ENCODE results near the gene DLGAP5. TPM values are rescaled to one million over a fixed set of nuclear protein-coding genes. Genes with fewer than 3 reads are reported as not detected.

Gene DLGAP5
- total and polyA plus RNA-seq, 4 donors: 8.7 to 14.4 (median 11.5) TPM

DNA sequence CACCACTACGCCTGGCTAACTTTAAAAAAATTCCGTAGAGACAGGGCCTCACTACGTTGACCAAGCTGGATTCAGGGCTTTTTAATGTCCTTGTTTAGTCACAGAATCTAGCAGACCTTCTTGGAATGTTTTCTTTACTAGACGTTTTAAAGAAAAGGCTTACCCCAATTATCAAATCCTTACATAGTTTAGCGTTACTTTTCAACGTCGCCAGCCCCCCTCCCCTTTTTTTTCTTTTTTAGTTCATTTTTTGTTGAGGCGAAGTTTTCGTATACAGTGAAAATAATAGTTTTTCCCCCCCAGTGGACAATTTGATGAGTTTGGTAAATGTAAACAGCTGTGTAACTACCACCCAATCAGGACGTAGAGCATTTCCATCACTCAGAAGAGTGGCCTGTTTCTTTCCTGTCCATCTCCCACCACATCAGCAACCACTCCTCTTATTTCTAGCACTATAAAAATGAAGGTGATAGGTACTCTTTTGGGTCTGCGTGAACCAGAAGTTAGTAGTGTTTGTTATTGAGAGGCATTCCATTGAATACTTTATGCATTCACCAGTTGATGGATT, 753 bp upstream of the DLGAP5 start:
- no peak for DNase-seq (ENCODE audit: low read depth in 4 of 6, low spot score in 6 of 6)
- WGBS (ENCODE audit: insufficient coverage): 52% methylated on average over 3 of the region's 11 CpGs
- H3K9me3 ChIP-seq (ENCODE audit: control insufficient read depth, insufficient read depth, low read length): no peaks in the 10 kb centered on the region
- peak overlapping the region; percentile 78 for H3K27ac ChIP-seq (ENCODE audit: low read depth, low read length)
- H3K4me3 ChIP-seq (ENCODE audit: low read depth, low read length): peak overlapping the region; percentile 59
- H3K36me3 ChIP-seq (ENCODE audit: control insufficient read depth, insufficient read depth, low read length): no peaks in the 10 kb centered on the region
- peaks cover 13% of the 10 kb centered on the region for H3K4me1 ChIP-seq (ENCODE audit: control insufficient read depth, insufficient read depth, low read length)
- H3K27me3 ChIP-seq (ENCODE audit: control insufficient read depth, insufficient read depth, low read length): no peaks in the 10 kb centered on the region

GRCh38 chr14:55190906-55191202, 531 bp downstream of the DLGAP5 start:
- Histone ChIP-seq H3K4me1 (ENCODE audit: control insufficient read depth, insufficient read depth, low read length) (peaks cover 13% of the 10 kb centered on the region), H3K27me3 (ENCODE audit: control insufficient read depth, insufficient read depth, low read length) (no peaks in the 10 kb centered on the region), H3K36me3 (ENCODE audit: control insufficient read depth, insufficient read depth, low read length) (no peaks in the 10 kb centered on the region), H3K9me3 (ENCODE audit: control insufficient read depth, insufficient read depth, low read length) (no peaks in the 10 kb centered on the region), H3K4me3 (ENCODE audit: low read depth, low read length) (peak overlapping the region; percentile 59), H3K27ac (ENCODE audit: low read depth, low read length) (no peak overlapping the region)
- DNase-seq (ENCODE audit: low read depth in 4 of 6, low spot score in 6 of 6): no peak
- WGBS (ENCODE audit: insufficient coverage): 0% methylated on average over 5 of the region's 8 CpGs

DNA sequence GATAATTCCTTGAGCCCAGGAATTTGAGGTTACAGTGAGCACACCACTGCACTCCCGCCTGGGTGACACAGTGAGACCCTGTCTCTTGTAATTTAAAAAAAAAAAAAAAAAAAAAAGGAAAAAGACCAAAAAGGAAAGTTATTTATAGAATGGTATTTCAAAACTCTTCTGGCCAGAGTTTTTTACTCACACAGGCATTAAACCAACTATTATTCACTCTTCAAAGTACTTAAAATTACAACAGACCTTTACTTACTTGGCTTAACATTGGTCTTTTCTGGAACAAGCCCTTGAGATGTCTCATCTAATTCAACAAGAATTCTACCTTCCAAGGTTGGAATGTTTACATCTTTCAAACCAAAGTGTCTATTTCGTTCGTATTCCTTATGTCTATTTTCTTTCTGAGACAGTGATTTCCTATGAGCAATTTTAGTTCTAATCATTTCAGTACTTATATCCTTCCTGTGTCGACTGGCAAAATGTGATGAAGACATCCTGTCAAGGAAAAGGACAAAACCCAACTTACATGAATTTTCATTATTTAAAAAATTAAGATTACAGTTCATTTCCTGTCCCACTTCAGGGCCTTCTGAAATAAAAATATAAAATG, 2.6 kb downstream of the DLGAP5 start:
- Histone ChIP-seq H3K4me1 (ENCODE audit: control insufficient read depth, insufficient read depth, low read length) (peaks cover 13% of the 10 kb centered on the region), H3K9me3 (ENCODE audit: control insufficient read depth, insufficient read depth, low read length) (no peaks in the 10 kb centered on the region), H3K36me3 (ENCODE audit: control insufficient read depth, insufficient read depth, low read length) (no peaks in the 10 kb centered on the region), H3K27me3 (ENCODE audit: control insufficient read depth, insufficient read depth, low read length) (no peaks in the 10 kb centered on the region), H3K4me3 (ENCODE audit: low read depth, low read length) (no peak overlapping the region), H3K27ac (ENCODE audit: low read depth, low read length) (no peak overlapping the region)
- no CpG with 5 or more reads among the region's 4 CpGs for WGBS (ENCODE audit: insufficient coverage)
- DNase-seq (ENCODE audit: low read depth in 4 of 6, low spot score in 6 of 6): no peak

- H3K36me3 ChIP-seq (ENCODE audit: control insufficient read depth, insufficient read depth, low read length): peaks cover 4% of the 10 kb centered on the region
- DNase-seq (ENCODE audit: low read depth in 4 of 6, low spot score in 6 of 6): no peak
- WGBS (ENCODE audit: insufficient coverage): no CpG with 5 or more reads among the region's 4 CpGs
- no peaks in the 10 kb centered on the region for H3K9me3 ChIP-seq (ENCODE audit: control insufficient read depth, insufficient read depth, low read length)
- no peak overlapping the region for H3K27ac ChIP-seq (ENCODE audit: low read depth, low read length)
- no peak overlapping the region for H3K4me3 ChIP-seq (ENCODE audit: low read depth, low read length)
- no peaks in the 10 kb centered on the region for H3K27me3 ChIP-seq (ENCODE audit: control insufficient read depth, insufficient read depth, low read length)
- no peaks in the 10 kb centered on the region for H3K4me1 ChIP-seq (ENCODE audit: control insufficient read depth, insufficient read depth, low read length)
These were observed 11.0 kb downstream of the DLGAP5 start for GRCh38 chr14:55180434-55180833.

DNA sequence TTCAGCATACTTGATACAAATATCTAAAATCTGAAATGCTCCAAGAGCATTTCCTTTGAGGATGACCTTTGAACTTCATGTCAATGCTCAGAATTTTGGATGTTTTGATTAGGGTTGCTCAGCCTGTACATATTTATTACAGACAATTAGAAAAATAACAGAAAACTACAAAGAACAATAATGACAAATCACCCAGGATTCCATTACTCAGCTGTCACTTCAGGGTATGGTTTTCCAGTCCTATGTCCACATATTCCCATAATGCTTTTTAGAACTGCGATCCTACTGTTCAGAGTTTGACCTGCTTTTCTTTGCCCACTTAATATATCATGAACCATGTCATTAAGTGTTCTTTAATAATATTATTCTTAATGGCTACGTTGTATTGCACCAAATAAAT, 11.4 kb downstream of the DLGAP5 start:
- Histone ChIP-seq H3K27ac (ENCODE audit: low read depth, low read length) (no peak overlapping the region), H3K4me3 (ENCODE audit: low read depth, low read length) (no peak overlapping the region), H3K36me3 (ENCODE audit: control insufficient read depth, insufficient read depth, low read length) (peaks cover 4% of the 10 kb centered on the region), H3K4me1 (ENCODE audit: control insufficient read depth, insufficient read depth, low read length) (no peaks in the 10 kb centered on the region), H3K9me3 (ENCODE audit: control insufficient read depth, insufficient read depth, low read length) (no peaks in the 10 kb centered on the region), H3K27me3 (ENCODE audit: control insufficient read depth, insufficient read depth, low read length) (no peaks in the 10 kb centered on the region)
- DNase-seq (ENCODE audit: low read depth in 4 of 6, low spot score in 6 of 6): no peak
- no CpG with 5 or more reads among the region's 2 CpGs for WGBS (ENCODE audit: insufficient coverage)

DNA sequence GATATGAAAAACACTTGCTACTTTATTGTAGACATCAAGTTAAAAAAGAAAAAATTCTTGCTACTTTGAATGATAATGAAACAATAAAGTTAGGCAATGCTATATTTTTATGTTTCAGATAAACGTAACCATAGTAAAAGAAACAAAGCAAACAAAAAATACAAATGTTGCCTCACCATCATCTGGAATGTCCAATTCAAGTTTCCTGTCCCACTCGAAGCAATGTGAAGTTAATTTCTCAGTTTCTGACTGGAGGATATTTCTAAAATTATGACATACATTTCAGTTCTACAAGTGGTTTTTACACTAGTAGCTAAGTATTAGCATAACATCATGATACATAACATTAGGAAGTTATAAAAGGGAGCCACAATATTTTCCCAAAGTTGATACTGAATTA, 20.9 kb downstream of the DLGAP5 start:
- Histone ChIP-seq H3K36me3 (ENCODE audit: control insufficient read depth, insufficient read depth, low read length) (no peaks in the 10 kb centered on the region), H3K4me1 (ENCODE audit: control insufficient read depth, insufficient read depth, low read length) (no peaks in the 10 kb centered on the region), H3K27me3 (ENCODE audit: control insufficient read depth, insufficient read depth, low read length) (no peaks in the 10 kb centered on the region), H3K27ac (ENCODE audit: low read depth, low read length) (no peak overlapping the region), H3K9me3 (ENCODE audit: control insufficient read depth, insufficient read depth, low read length) (no peaks in the 10 kb centered on the region), H3K4me3 (ENCODE audit: low read depth, low read length) (no peak overlapping the region)
- DNase-seq (ENCODE audit: low read depth in 4 of 6, low spot score in 6 of 6): no peak
- no CpG with 5 or more reads among the region's 2 CpGs for WGBS (ENCODE audit: insufficient coverage)

GRCh38 chr14:55160989-55161388, 30.4 kb downstream of the DLGAP5 start:
- H3K4me1 ChIP-seq (ENCODE audit: control insufficient read depth, insufficient read depth, low read length): no peaks in the 10 kb centered on the region
- H3K4me3 ChIP-seq (ENCODE audit: low read depth, low read length): no peak overlapping the region
- no peaks in the 10 kb centered on the region for H3K9me3 ChIP-seq (ENCODE audit: control insufficient read depth, insufficient read depth, low read length)
- no peak overlapping the region for H3K27ac ChIP-seq (ENCODE audit: low read depth, low read length)
- peak in 5 of 6 donors; percentile 10 to 84 (median 29) for DNase-seq (ENCODE audit: low read depth in 4 of 6, low spot score in 6 of 6)
- no peaks in the 10 kb centered on the region for H3K27me3 ChIP-seq (ENCODE audit: control insufficient read depth, insufficient read depth, low read length)
- H3K36me3 ChIP-seq (ENCODE audit: control insufficient read depth, insufficient read depth, low read length): no peaks in the 10 kb centered on the region

DNA sequence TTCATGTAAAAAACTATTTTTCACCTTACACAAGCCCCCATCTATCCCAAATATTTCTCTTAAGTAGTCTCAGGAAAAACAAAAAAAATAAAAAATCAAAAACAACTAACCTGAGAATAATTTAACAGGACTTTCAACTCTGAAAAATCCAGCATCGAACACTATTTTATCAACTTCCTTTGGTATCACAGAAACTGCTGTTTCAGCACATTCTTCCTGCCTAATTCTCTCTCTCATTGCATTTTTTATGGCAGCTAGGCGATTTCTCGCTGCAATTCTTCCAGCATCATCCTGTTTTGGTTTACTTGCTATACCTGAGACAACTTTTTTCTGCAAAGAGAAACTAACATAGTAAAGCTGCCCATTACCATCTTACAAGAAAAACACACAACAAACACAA, 33.0 kb downstream of the DLGAP5 start:
- Histone ChIP-seq H3K9me3 (ENCODE audit: control insufficient read depth, insufficient read depth, low read length) (no peaks in the 10 kb centered on the region), H3K27me3 (ENCODE audit: control insufficient read depth, insufficient read depth, low read length) (no peaks in the 10 kb centered on the region), H3K36me3 (ENCODE audit: control insufficient read depth, insufficient read depth, low read length) (no peaks in the 10 kb centered on the region), H3K4me1 (ENCODE audit: control insufficient read depth, insufficient read depth, low read length) (no peaks in the 10 kb centered on the region), H3K4me3 (ENCODE audit: low read depth, low read length) (no peak overlapping the region), H3K27ac (ENCODE audit: low read depth, low read length) (no peak overlapping the region)
- WGBS (ENCODE audit: insufficient coverage): 96% methylated on average over 3 of the region's 3 CpGs
- no peak for DNase-seq (ENCODE audit: low read depth in 4 of 6, low spot score in 6 of 6)

GRCh38 chr14:55157080-55157479, 34.3 kb downstream of the DLGAP5 start:
- Histone ChIP-seq H3K27ac (ENCODE audit: low read depth, low read length) (no peak overlapping the region), H3K4me3 (ENCODE audit: low read depth, low read length) (no peak overlapping the region), H3K4me1 (ENCODE audit: control insufficient read depth, insufficient read depth, low read length) (no peaks in the 10 kb centered on the region), H3K9me3 (ENCODE audit: control insufficient read depth, insufficient read depth, low read length) (no peaks in the 10 kb centered on the region), H3K36me3 (ENCODE audit: control insufficient read depth, insufficient read depth, low read length) (no peaks in the 10 kb centered on the region), H3K27me3 (ENCODE audit: control insufficient read depth, insufficient read depth, low read length) (no peaks in the 10 kb centered on the region)
- DNase-seq (ENCODE audit: low read depth in 4 of 6, low spot score in 6 of 6): no peak
- no CpG with 5 or more reads among the region's 1 CpG for WGBS (ENCODE audit: insufficient coverage)

DNA sequence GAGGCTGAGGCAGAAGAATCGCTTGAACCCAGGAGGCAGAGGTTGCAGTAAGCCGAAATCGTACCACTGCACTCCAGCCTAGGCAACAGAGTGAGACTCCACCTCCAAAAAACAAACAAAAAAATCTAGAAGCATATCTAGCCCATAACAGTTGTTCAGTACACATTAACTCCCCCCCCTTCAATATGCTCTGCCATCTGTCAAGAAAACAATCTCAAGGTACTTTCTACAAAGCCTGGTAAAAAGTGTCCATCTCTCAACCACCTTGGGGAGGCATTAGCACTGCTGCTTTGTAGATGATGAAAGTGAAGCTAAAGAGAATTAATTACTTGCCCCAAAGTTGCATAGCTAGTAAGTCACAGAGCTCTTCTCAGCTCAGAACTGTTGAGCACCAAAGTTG, 37.4 kb downstream of the DLGAP5 start:
- H3K4me3 ChIP-seq (ENCODE audit: low read depth, low read length): no peak overlapping the region
- no peaks in the 10 kb centered on the region for H3K36me3 ChIP-seq (ENCODE audit: control insufficient read depth, insufficient read depth, low read length)
- DNase-seq (ENCODE audit: low read depth in 4 of 6, low spot score in 6 of 6): peak in 2 of 6 donors; percentile 3 to 12
- H3K27me3 ChIP-seq (ENCODE audit: control insufficient read depth, insufficient read depth, low read length): no peaks in the 10 kb centered on the region
- H3K4me1 ChIP-seq (ENCODE audit: control insufficient read depth, insufficient read depth, low read length): no peaks in the 10 kb centered on the region
- no peaks in the 10 kb centered on the region for H3K9me3 ChIP-seq (ENCODE audit: control insufficient read depth, insufficient read depth, low read length)
- no peak overlapping the region for H3K27ac ChIP-seq (ENCODE audit: low read depth, low read length)
- no CpG with 5 or more reads among the region's 3 CpGs for WGBS (ENCODE audit: insufficient coverage)

Data from spinal cord (tissue), 10 donors.